HFFc6 (cell line): ENCODE results near the gene THBS2. TPM values are rescaled to one million over a fixed set of nuclear protein-coding genes. Genes with fewer than 3 reads are reported as not detected.
"Not testable (repeated sequence)": the region's sequence is repeated elsewhere in the genome, so short reads cannot be mapped to it uniquely, and the experiment has no call there.

Experiments
- DNase-seq: peaks from one replicate; pipeline ENCODE4 v3.0.0-alpha.2; 2018
- H3K27ac Mint-ChIP-seq: 2 replicates; pipeline ENCODE4 v1.8.0; 2020; ENCODE audit warnings: mild to moderate bottlenecking, mixed read lengths
- H3K27me3 Mint-ChIP-seq: 2 replicates; pipeline ENCODE4 v1.8.0; 2021; ENCODE audit warnings: mild to moderate bottlenecking, moderate library complexity, mixed read lengths; ENCODE audit not compliant: insufficient read depth
- H3K36me3 Mint-ChIP-seq: 2 replicates; pipeline ENCODE4 v1.8.0; 2021; ENCODE audit warnings: low read depth, mixed read lengths
- H3K4me1 Mint-ChIP-seq: 2 replicates; pipeline ENCODE4 v1.8.0; 2020; ENCODE audit warnings: low read depth, mixed read lengths
- H3K4me3 Mint-ChIP-seq: 2 replicates; pipeline ENCODE4 v1.8.0; 2020; ENCODE audit warnings: mild to moderate bottlenecking, moderate library complexity, mixed read lengths
- H3K9me3 Mint-ChIP-seq: 2 replicates; pipeline ENCODE4 v1.8.0; 2020; ENCODE audit warnings: mild to moderate bottlenecking, mixed read lengths
- CTCF ChIP-seq: fragments of 200-600 bp; sonication (generic); IDR thresholded peaks from 2 replicates; pipeline ENCODE4 v1.5.0; 2021; ENCODE audit warnings: antibody characterized with exemption, mild to moderate bottlenecking
- total RNA-seq, 6 experiments: library from RNA; stranded (reverse); fragmentation: NEBNext Ultra II Directional; extraction: Animal tissue kit (Norgen Biotek cat#: 25700); gene quantifications; 2 replicates in 1 of 6; 3 replicates in 5 of 6; pipeline ENCODE4 v1.2.3, GENCODE V29; 2021

THBS2 gene
- total RNA-seq, 6 experiments from 2014 or later: 156 to 254 (median 218) TPM

GRCh38 chr6:169200893-169201514 lies 52.6 kb downstream of the THBS2 start:
- no peak for TF ChIP-seq CTCF
- no peaks in the 10 kb centered on the region; the same call in 1 of the 2 replicates for H3K27me3 Mint-ChIP-seq
- no peak overlapping the region for H3K4me3 Mint-ChIP-seq
- H3K27ac Mint-ChIP-seq: no peak overlapping the region
- no peaks in the 10 kb centered on the region for H3K9me3 Mint-ChIP-seq
- DNase-seq: no peak
- H3K36me3 Mint-ChIP-seq: no peaks in the 10 kb centered on the region
- H3K4me1 Mint-ChIP-seq: peaks cover 25% of the 10 kb centered on the region

- H3K4me3 Mint-ChIP-seq: no peak overlapping the region
- H3K4me1 Mint-ChIP-seq: peaks cover 18% of the 10 kb centered on the region
- TF ChIP-seq CTCF: no peak
These were observed 53.9 kb downstream of the THBS2 start for GRCh38 chr6:169199625-169200335.

GRCh38 chr6:169198885-169199284 lies 54.8 kb downstream of the THBS2 start:
- Mint-ChIP-seq H3K4me3 (no peak overlapping the region), H3K36me3 (0 out of 2 replicates have a peak, but pooled peaks cover 10% of the 10 kb centered on the region), H3K27me3 (peaks cover 1% of the 10 kb centered on the region; the same call in 1 of the 2 replicates), H3K9me3 (no peaks in the 10 kb centered on the region), H3K27ac (no peak overlapping the region), H3K4me1 (peaks cover 14% of the 10 kb centered on the region)
- no peak for DNase-seq
- TF ChIP-seq CTCF: no peak

More at GRCh38 chr6:169199625-169200335, 53.9 kb downstream of the THBS2 start:
- Mint-ChIP-seq H3K27ac (no peak overlapping the region), H3K27me3 (peaks cover 1% of the 10 kb centered on the region; the same call in 1 of the 2 replicates), H3K9me3 (no peaks in the 10 kb centered on the region), H3K36me3 (0 out of 2 replicates have a peak, but pooled peaks cover 7% of the 10 kb centered on the region)
- DNase-seq: no peak

- not testable (repeated sequence) for H3K4me1 Mint-ChIP-seq, H3K4me3 Mint-ChIP-seq, H3K27ac Mint-ChIP-seq
These were observed 55.7 kb downstream of the THBS2 start for GRCh38 chr6:169197929-169198328.

GRCh38 chr6:169196279-169196678 lies 57.4 kb downstream of the THBS2 start:
- Mint-ChIP-seq H3K36me3 (peaks cover 26% of the 10 kb centered on the region), H3K9me3 (peaks cover 12% of the 10 kb centered on the region), H3K4me1 (peaks cover 12% of the 10 kb centered on the region)
- not testable (repeated sequence) for DNase-seq, H3K27ac Mint-ChIP-seq, H3K27me3 Mint-ChIP-seq, H3K4me3 Mint-ChIP-seq

More at GRCh38 chr6:169197929-169198328, 55.7 kb downstream of the THBS2 start:
- not testable (repeated sequence) for H3K9me3 Mint-ChIP-seq, H3K27me3 Mint-ChIP-seq, DNase-seq
- H3K36me3 Mint-ChIP-seq: peaks cover 15% of the 10 kb centered on the region; the same call in 1 of the 2 replicates

GRCh38 chr6:169194737-169195136 lies 58.9 kb downstream of the THBS2 start:
- TF ChIP-seq CTCF: no peak
- DNase-seq: no peak
- peaks cover 27% of the 10 kb centered on the region for H3K4me1 Mint-ChIP-seq
- H3K9me3 Mint-ChIP-seq: peaks cover 16% of the 10 kb centered on the region
- H3K4me3 Mint-ChIP-seq: no peak overlapping the region
- peaks cover 30% of the 10 kb centered on the region for H3K36me3 Mint-ChIP-seq
- peak overlapping the region; percentile 43; the same call in 1 of the 2 replicates for H3K27ac Mint-ChIP-seq
- H3K27me3 Mint-ChIP-seq: peaks cover 1% of the 10 kb centered on the region; the same call in 1 of the 2 replicates
